CD4-positive, alpha-beta T cell (primary cell): ENCODE measurements around the gene TMPRSS11E. TPM values are rescaled to one million over a fixed set of nuclear protein-coding genes. Genes with fewer than 3 reads are reported as not detected.
"Not testable (repeated sequence)": the region's sequence is repeated elsewhere in the genome, so short reads cannot be mapped to it uniquely, and the experiment has no call there.

Experiments
- ATAC-seq: fragments of 200-7000 bp; cut with Tn5 transposase; one replicate; pipeline ENCODE4 v1.10.0; 2022; ENCODE audit warnings: mild to moderate bottlenecking; ENCODE audit not compliant: poor library complexity
- CTCF ChIA-PET: fragments of 350-600 bp; sonication (Branson Sonifier 250); formaldehyde crosslinking; loops from one replicate; lab custom pipeline; 2021; ENCODE audit warnings: antibody characterized with exemption, inconsistent platforms; lab: Charles Lee
- POLR2A ChIA-PET: fragments of 350-600 bp; sonication (Branson Sonifier 250); formaldehyde crosslinking; loops from one replicate; lab custom pipeline; 2021; ENCODE audit warnings: antibody characterized with exemption, inconsistent platforms; lab: Charles Lee
- DNase-seq, 14 experiments: peaks; one replicate each; pipeline ENCODE4 v3.0.0-alpha.2; 2013 to 2020; ENCODE audit warnings: mixed read lengths in 2 of 14
- H3K27ac ChIP-seq, 2 donors: one replicate each; pipeline versions ENCODE4 v1.5.1 to v1.7.0; 2013; ENCODE audit warnings: low read length in 2 of 2, low read depth in 1 of 2, mild to moderate bottlenecking in 1 of 2
- H3K27me3 ChIP-seq, 2 experiments: 1 replicate in 1 of 2; 2 replicates in 1 of 2; pipeline versions ENCODE4 v1.6.1 to v1.7.0; 2013; ENCODE audit warnings: low read length in 2 of 2, control low read depth in 1 of 2, mild to moderate bottlenecking in 1 of 2, moderate library complexity in 1 of 2; ENCODE audit not compliant: insufficient read depth in 2 of 2, control insufficient read depth in 1 of 2
- H3K36me3 ChIP-seq: one replicate; pipeline ENCODE4 v1.6.1; 2013; ENCODE audit warnings: low read length, control low read depth; ENCODE audit not compliant: insufficient read depth
- H3K4me1 ChIP-seq: one replicate; pipeline ENCODE4 v1.6.1; 2013; ENCODE audit warnings: low read length, control low read depth; ENCODE audit not compliant: insufficient read depth
- H3K4me3 ChIP-seq: one replicate; pipeline ENCODE4 v1.5.1; 2013; ENCODE audit warnings: mild to moderate bottlenecking, low read length, moderate library complexity
- H3K9me3 ChIP-seq, 2 experiments: 1 replicate in 1 of 2; 2 replicates in 1 of 2; pipeline versions ENCODE4 v1.6.1 to v1.7.0; 2013; ENCODE audit warnings: low read length in 2 of 2, mild to moderate bottlenecking in 2 of 2, control low read depth in 1 of 2, moderate library complexity in 1 of 2; ENCODE audit not compliant: control insufficient read depth in 1 of 2, insufficient read depth in 1 of 2
- H3K27ac Mint-ChIP-seq: one replicate; pipeline ENCODE4 v1.8.0; 2020; ENCODE audit warnings: mixed read lengths
- H3K27me3 Mint-ChIP-seq: one replicate; pipeline ENCODE4 v1.8.0; 2021; ENCODE audit warnings: mixed read lengths
- H3K36me3 Mint-ChIP-seq: one replicate; pipeline ENCODE4 v1.8.0; 2021; ENCODE audit warnings: low read depth, mixed read lengths
- H3K4me1 Mint-ChIP-seq: one replicate; pipeline ENCODE4 v1.8.0; 2021; ENCODE audit warnings: low read depth, mixed read lengths
- H3K4me3 Mint-ChIP-seq: one replicate; pipeline ENCODE4 v1.8.0; 2020; ENCODE audit warnings: mild to moderate bottlenecking, mixed read lengths
- H3K9me3 Mint-ChIP-seq: one replicate; pipeline ENCODE4 v1.8.0; 2020; ENCODE audit warnings: mixed read lengths
- intact Hi-C, 2 experiments: fragments of 100-400 bp; cut with DNase I in 1 of 2; cut with micrococcal nuclease in 1 of 2; formaldehyde crosslinking; loops; one replicate each; pipeline versions ENCODE4 v1.15.1 to v1.9.0; 2023 to 2025; cut with DNase I, micrococcal nuclease
- total RNA-seq, 174 experiments: library from RNA in 2 of 174; stranded (reverse) in 2 of 174; gene quantifications; one replicate each; pipeline ENCODE4 v1.2.3 and lab custom pipeline; 2021 to 2026
- TF ChIP-seq, protein P1 (sequence below): fragments of 200-600 bp; IDR thresholded peaks from one replicate; pipeline ENCODE4 v1.8.0; 2022; ENCODE audit warnings: antibody characterized with exemption, mild to moderate bottlenecking

Gene TMPRSS11E
- total RNA-seq, 2 experiments from 2014 or later: not detected

- Mint-ChIP-seq H3K36me3 (no peaks in the 10 kb centered on the region), H3K27ac (no peak overlapping the region)
- CTCF ChIA-PET: no interaction called here
Measured at GRCh38 chr4:68407868-68408190, 39.4 kb upstream of the TMPRSS11E start.

GRCh38 chr4:68410149-68410548, 37.1 kb upstream of the TMPRSS11E start:
- ATAC-seq (no peak), DNase-seq (no peak)
- intact Hi-C loops: no loop called here
- Mint-ChIP-seq H3K4me1 (no peaks in the 10 kb centered on the region), H3K27ac (no peak overlapping the region), H3K9me3 (no peaks in the 10 kb centered on the region), H3K4me3 (no peak overlapping the region), H3K27me3 (peaks cover 4% of the 10 kb centered on the region), H3K36me3 (no peaks in the 10 kb centered on the region)
- Histone ChIP-seq H3K4me1 (no peaks in the 10 kb centered on the region), H3K4me3 (no peak overlapping the region), H3K27ac (no peak overlapping the region), H3K27me3 (no peaks in the 10 kb centered on the region), H3K9me3 (no peaks in the 10 kb centered on the region), H3K36me3 (no peaks in the 10 kb centered on the region)
- ChIA-PET CTCF (no interaction called here), POLR2A (no interaction called here)
- TF ChIP-seq, protein P1, sequence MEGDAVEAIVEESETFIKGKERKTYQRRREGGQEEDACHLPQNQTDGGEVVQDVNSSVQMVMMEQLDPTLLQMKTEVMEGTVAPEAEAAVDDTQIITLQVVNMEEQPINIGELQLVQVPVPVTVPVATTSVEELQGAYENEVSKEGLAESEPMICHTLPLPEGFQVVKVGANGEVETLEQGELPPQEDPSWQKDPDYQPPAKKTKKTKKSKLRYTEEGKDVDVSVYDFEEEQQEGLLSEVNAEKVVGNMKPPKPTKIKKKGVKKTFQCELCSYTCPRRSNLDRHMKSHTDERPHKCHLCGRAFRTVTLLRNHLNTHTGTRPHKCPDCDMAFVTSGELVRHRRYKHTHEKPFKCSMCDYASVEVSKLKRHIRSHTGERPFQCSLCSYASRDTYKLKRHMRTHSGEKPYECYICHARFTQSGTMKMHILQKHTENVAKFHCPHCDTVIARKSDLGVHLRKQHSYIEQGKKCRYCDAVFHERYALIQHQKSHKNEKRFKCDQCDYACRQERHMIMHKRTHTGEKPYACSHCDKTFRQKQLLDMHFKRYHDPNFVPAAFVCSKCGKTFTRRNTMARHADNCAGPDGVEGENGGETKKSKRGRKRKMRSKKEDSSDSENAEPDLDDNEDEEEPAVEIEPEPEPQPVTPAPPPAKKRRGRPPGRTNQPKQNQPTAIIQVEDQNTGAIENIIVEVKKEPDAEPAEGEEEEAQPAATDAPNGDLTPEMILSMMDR: no peak

More at GRCh38 chr4:68407868-68408190, 39.4 kb upstream of the TMPRSS11E start:
- Histone ChIP-seq H3K27ac (no peak overlapping the region), H3K27me3 (no peaks in the 10 kb centered on the region), H3K4me1 (no peaks in the 10 kb centered on the region), H3K36me3 (no peaks in the 10 kb centered on the region), H3K4me3 (no peak overlapping the region), H3K9me3 (no peaks in the 10 kb centered on the region)
- TF ChIP-seq, protein P1: no peak
- H3K4me3 Mint-ChIP-seq: no peak overlapping the region
- ATAC-seq (no peak), DNase-seq (no peak)
- H3K4me1 Mint-ChIP-seq: no peaks in the 10 kb centered on the region
- POLR2A ChIA-PET: no interaction called here
- H3K27me3 Mint-ChIP-seq: peaks cover 4% of the 10 kb centered on the region
- intact Hi-C loops: no loop called here
- no peaks in the 10 kb centered on the region for H3K9me3 Mint-ChIP-seq

DNA sequence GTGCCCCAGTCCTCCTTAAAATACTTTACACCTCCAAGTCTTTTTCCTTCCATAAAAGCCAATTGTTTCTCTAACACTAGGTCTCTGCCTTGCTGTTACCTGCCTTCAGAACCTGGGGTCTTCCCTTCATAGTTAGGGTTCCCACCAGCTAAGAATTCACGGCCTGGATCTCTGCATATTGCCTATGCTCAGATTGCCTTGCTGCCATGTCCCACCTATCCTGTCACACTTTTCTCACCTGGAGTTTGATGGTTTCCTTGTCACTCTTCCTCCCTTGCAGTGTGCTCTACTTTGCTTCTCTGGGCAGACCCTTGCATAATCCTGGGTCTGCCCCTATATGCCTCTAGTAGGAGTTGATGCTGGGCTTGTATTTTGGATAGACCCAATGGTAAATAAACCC, 36.6 kb upstream of the TMPRSS11E start:
- H3K36me3 ChIP-seq: no peaks in the 10 kb centered on the region
- no peaks in the 10 kb centered on the region for H3K4me1 ChIP-seq
- no peak overlapping the region for H3K4me3 Mint-ChIP-seq
- CTCF ChIA-PET: interaction anchor here (0.7 kb wide), 1 partner anchor 1150 kb away, joined by 3 read pairs; no protein-coding TSS in a partner anchor
- no peak for ATAC-seq
- intact Hi-C loops: no loop called here
- no peaks in the 10 kb centered on the region for H3K27me3 ChIP-seq
- H3K27ac Mint-ChIP-seq: no peak overlapping the region
- H3K9me3 Mint-ChIP-seq: no peaks in the 10 kb centered on the region
- no peaks in the 10 kb centered on the region for H3K36me3 Mint-ChIP-seq
- no peaks in the 10 kb centered on the region for H3K9me3 ChIP-seq
- peaks cover 4% of the 10 kb centered on the region for H3K27me3 Mint-ChIP-seq
- no peak overlapping the region for H3K4me3 ChIP-seq
- DNase-seq: no peak
- POLR2A ChIA-PET: no interaction called here
- TF ChIP-seq, protein P1: no peak
- no peak overlapping the region for H3K27ac ChIP-seq
- H3K4me1 Mint-ChIP-seq: no peaks in the 10 kb centered on the region

- H3K4me3 Mint-ChIP-seq, H3K36me3 Mint-ChIP-seq, CTCF ChIA-PET, POLR2A ChIA-PET, H3K36me3 ChIP-seq, DNase-seq, H3K27ac ChIP-seq, ATAC-seq, H3K27me3 Mint-ChIP-seq, H3K4me1 Mint-ChIP-seq, H3K9me3 Mint-ChIP-seq, H3K4me1 ChIP-seq, H3K27ac Mint-ChIP-seq, intact Hi-C loops, H3K27me3 ChIP-seq, H3K4me3 ChIP-seq, H3K9me3 ChIP-seq: not testable (repeated sequence)
Measured at GRCh38 chr4:68412031-68412430, 35.2 kb upstream of the TMPRSS11E start.
